ENCODE data around the gene PRKCH.
"Not testable (repeated sequence)": the region's sequence is repeated elsewhere in the genome, so short reads cannot be mapped to it uniquely, and the experiment has no call there.

Gene PRKCH

GRCh38 chr14:61524936-61525292 lies 203.5 kb downstream of the PRKCH start:
- no peaks in the 10 kb centered on the region for H3K27me3 ChIP-seq (ENCODE audit: control insufficient read depth, insufficient read depth, low read length)
- H3K4me2 ChIP-seq (ENCODE audit: low read length), result peak overlapping the region; percentile 24
- H3K36me3 ChIP-seq (ENCODE audit: insufficient read depth, low read length), result no peaks in the 10 kb centered on the region
- peak overlapping the region; percentile 51 for H3K9ac ChIP-seq (ENCODE audit: low read depth, low read length)
- no peaks in the 10 kb centered on the region for H3K9me3 ChIP-seq (replicated peaks; ENCODE audit: low read length)
- peak overlapping the region; percentile 1 for H3K4me3 ChIP-seq (ENCODE audit: low read length)
- peaks cover 59% of the 10 kb centered on the region for H3K4me1 ChIP-seq (ENCODE audit: control insufficient read depth, insufficient read depth, low read length)

GRCh38 chr14:61525293-61526011 lies 204.1 kb downstream of the PRKCH start:
- no peaks in the 10 kb centered on the region for H3K27me3 ChIP-seq (ENCODE audit: control insufficient read depth, insufficient read depth, low read length)
- H3K4me1 ChIP-seq (ENCODE audit: control insufficient read depth, insufficient read depth, low read length), result peaks cover 59% of the 10 kb centered on the region
- H3K9ac ChIP-seq (ENCODE audit: low read depth, low read length), result peak overlapping the region; percentile 51
- H3K4me3 ChIP-seq (ENCODE audit: low read length), result peak overlapping the region; percentile 1
- H3K4me2 ChIP-seq (ENCODE audit: low read length), result peak overlapping the region; percentile 24
- no peaks in the 10 kb centered on the region for H3K9me3 ChIP-seq (replicated peaks; ENCODE audit: low read length)
- H3K36me3 ChIP-seq (ENCODE audit: insufficient read depth, low read length), result no peaks in the 10 kb centered on the region

- Histone ChIP-seq H3K4me1 (ENCODE audit: control insufficient read depth, insufficient read depth, low read length) (peaks cover 67% of the 10 kb centered on the region), H3K9ac (ENCODE audit: low read depth, low read length) (peak overlapping the region; percentile 61), H3K4me3 (ENCODE audit: low read length) (no peak overlapping the region), H3K4me2 (ENCODE audit: low read length) (no peak overlapping the region), H3K27me3 (ENCODE audit: control insufficient read depth, insufficient read depth, low read length) (no peaks in the 10 kb centered on the region), H3K9me3 (replicated peaks; ENCODE audit: low read length) (no peaks in the 10 kb centered on the region), H3K36me3 (ENCODE audit: insufficient read depth, low read length) (no peaks in the 10 kb centered on the region)
Measured at GRCh38 chr14:61526405-61527312, 205.3 kb downstream of the PRKCH start.

- Histone ChIP-seq H3K9ac (ENCODE audit: low read depth, low read length) (peak overlapping the region; percentile 61), H3K9me3 (replicated peaks; ENCODE audit: low read length) (no peaks in the 10 kb centered on the region), H3K36me3 (ENCODE audit: insufficient read depth, low read length) (no peaks in the 10 kb centered on the region), H3K4me2 (ENCODE audit: low read length) (peak overlapping the region; percentile 33), H3K27me3 (ENCODE audit: control insufficient read depth, insufficient read depth, low read length) (no peaks in the 10 kb centered on the region), H3K4me3 (ENCODE audit: low read length) (no peak overlapping the region), H3K4me1 (ENCODE audit: control insufficient read depth, insufficient read depth, low read length) (peaks cover 70% of the 10 kb centered on the region)
Measured at GRCh38 chr14:61527325-61528100, 206.1 kb downstream of the PRKCH start.

- peaks cover 71% of the 10 kb centered on the region for H3K4me1 ChIP-seq (ENCODE audit: control insufficient read depth, insufficient read depth, low read length)
- H3K9ac ChIP-seq (ENCODE audit: low read depth, low read length), result peak overlapping the region; percentile 61
- H3K4me2 ChIP-seq (ENCODE audit: low read length), result no peak overlapping the region
- no peaks in the 10 kb centered on the region for H3K36me3 ChIP-seq (ENCODE audit: insufficient read depth, low read length)
- H3K27me3 ChIP-seq (ENCODE audit: control insufficient read depth, insufficient read depth, low read length), result no peaks in the 10 kb centered on the region
- no peaks in the 10 kb centered on the region for H3K9me3 ChIP-seq (replicated peaks; ENCODE audit: low read length)
- H3K4me3 ChIP-seq (ENCODE audit: low read length), result no peak overlapping the region
Measured at GRCh38 chr14:61528591-61529021, 207.2 kb downstream of the PRKCH start.

- not testable (repeated sequence) for H3K9me3 ChIP-seq (replicated peaks; ENCODE audit: low read length); H3K4me3 ChIP-seq (ENCODE audit: low read length); H3K36me3 ChIP-seq (ENCODE audit: insufficient read depth, low read length); H3K27me3 ChIP-seq (ENCODE audit: control insufficient read depth, insufficient read depth, low read length); H3K4me2 ChIP-seq (ENCODE audit: low read length)
- H3K4me1 ChIP-seq (ENCODE audit: control insufficient read depth, insufficient read depth, low read length), result peaks cover 67% of the 10 kb centered on the region
- H3K9ac ChIP-seq (ENCODE audit: low read depth, low read length), result peak overlapping the region; percentile 19
Measured at GRCh38 chr14:61529360-61529759, 208.0 kb downstream of the PRKCH start.

- Histone ChIP-seq H3K27me3 (ENCODE audit: control insufficient read depth, insufficient read depth, low read length) (no peaks in the 10 kb centered on the region), H3K4me1 (ENCODE audit: control insufficient read depth, insufficient read depth, low read length) (peaks cover 63% of the 10 kb centered on the region), H3K36me3 (ENCODE audit: insufficient read depth, low read length) (no peaks in the 10 kb centered on the region), H3K4me2 (ENCODE audit: low read length) (no peak overlapping the region), H3K9ac (ENCODE audit: low read depth, low read length) (no peak overlapping the region), H3K9me3 (replicated peaks; ENCODE audit: low read length) (no peaks in the 10 kb centered on the region), H3K4me3 (ENCODE audit: low read length) (no peak overlapping the region)
Measured at GRCh38 chr14:61530296-61530695, 208.9 kb downstream of the PRKCH start.

- H3K9me3 ChIP-seq (replicated peaks; ENCODE audit: low read length), result no peaks in the 10 kb centered on the region
- H3K9ac ChIP-seq (ENCODE audit: low read depth, low read length), result peak overlapping the region; percentile 6
- no peaks in the 10 kb centered on the region for H3K27me3 ChIP-seq (ENCODE audit: control insufficient read depth, insufficient read depth, low read length)
- H3K4me2 ChIP-seq (ENCODE audit: low read length), result no peak overlapping the region
- no peaks in the 10 kb centered on the region for H3K36me3 ChIP-seq (ENCODE audit: insufficient read depth, low read length)
- peaks cover 60% of the 10 kb centered on the region for H3K4me1 ChIP-seq (ENCODE audit: control insufficient read depth, insufficient read depth, low read length)
- no peak overlapping the region for H3K4me3 ChIP-seq (ENCODE audit: low read length)
Measured at GRCh38 chr14:61530896-61531295, 209.5 kb downstream of the PRKCH start.

- no peaks in the 10 kb centered on the region for H3K27me3 ChIP-seq (ENCODE audit: control insufficient read depth, insufficient read depth, low read length)
- H3K9me3 ChIP-seq (replicated peaks; ENCODE audit: low read length), result no peaks in the 10 kb centered on the region
- no peak overlapping the region for H3K4me3 ChIP-seq (ENCODE audit: low read length)
- no peaks in the 10 kb centered on the region for H3K36me3 ChIP-seq (ENCODE audit: insufficient read depth, low read length)
- peaks cover 57% of the 10 kb centered on the region for H3K4me1 ChIP-seq (ENCODE audit: control insufficient read depth, insufficient read depth, low read length)
- peak overlapping the region; percentile 6 for H3K9ac ChIP-seq (ENCODE audit: low read depth, low read length)
- peak overlapping the region; percentile 8 for H3K4me2 ChIP-seq (ENCODE audit: low read length)
Measured at GRCh38 chr14:61531465-61532122, 210.2 kb downstream of the PRKCH start.

GRCh38 chr14:61532123-61532505 lies 210.7 kb downstream of the PRKCH start:
- peaks cover 57% of the 10 kb centered on the region for H3K4me1 ChIP-seq (ENCODE audit: control insufficient read depth, insufficient read depth, low read length)
- H3K27me3 ChIP-seq (ENCODE audit: control insufficient read depth, insufficient read depth, low read length), result no peaks in the 10 kb centered on the region
- H3K4me2 ChIP-seq (ENCODE audit: low read length), result no peak overlapping the region
- H3K4me3 ChIP-seq (ENCODE audit: low read length), result no peak overlapping the region
- H3K9me3 ChIP-seq (replicated peaks; ENCODE audit: low read length), result no peaks in the 10 kb centered on the region
- no peaks in the 10 kb centered on the region for H3K36me3 ChIP-seq (ENCODE audit: insufficient read depth, low read length)
- H3K9ac ChIP-seq (ENCODE audit: low read depth, low read length), result no peak overlapping the region

GRCh38 chr14:61532763-61533162 lies 211.4 kb downstream of the PRKCH start:
- H3K9me3 ChIP-seq (replicated peaks; ENCODE audit: low read length), result no peaks in the 10 kb centered on the region
- H3K4me1 ChIP-seq (ENCODE audit: control insufficient read depth, insufficient read depth, low read length), result peaks cover 57% of the 10 kb centered on the region
- no peak overlapping the region for H3K4me2 ChIP-seq (ENCODE audit: low read length)
- no peak overlapping the region for H3K4me3 ChIP-seq (ENCODE audit: low read length)
- no peak overlapping the region for H3K9ac ChIP-seq (ENCODE audit: low read depth, low read length)
- no peaks in the 10 kb centered on the region for H3K27me3 ChIP-seq (ENCODE audit: control insufficient read depth, insufficient read depth, low read length)
- no peaks in the 10 kb centered on the region for H3K36me3 ChIP-seq (ENCODE audit: insufficient read depth, low read length)

All from skeletal muscle satellite cell (primary cell).